ENCODE measurements around the gene OTX2.

GRCh38 chr14:56816574-56817391 lies 6.5 kb upstream of the OTX2 start:
- TF ChIP-seq CTCF (IDR thresholded peaks at IDR 0.05) (no peak), EP300 (IDR thresholded peaks at IDR 0.05) (no peak)
